Cardiac muscle cell (in vitro differentiated cells and primary cell): ENCODE data around the gene SLC35E1. TPM values are rescaled to one million over a fixed set of nuclear protein-coding genes. Genes with fewer than 3 reads are reported as not detected.

Source experiments
- DNase-seq, 2 donors: peaks; one replicate each; pipeline versions ENCODE4 v3.0.0 to v3.0.0-alpha.2; 2010 to 2017; ENCODE audit warnings: low read depth in 1 of 2, low spot score in 1 of 2
- H3K27ac ChIP-seq: fragments of 200-600 bp; sonication (generic); 2 replicates; pipeline ENCODE4 v1.5.1; 2016
- H3K27me3 ChIP-seq: fragments of 200-600 bp; sonication (generic); 2 replicates; pipeline ENCODE4 v1.6.0; 2016; ENCODE audit warnings: control low read depth
- H3K36me3 ChIP-seq: fragments of 200-600 bp; sonication (generic); 2 replicates; pipeline ENCODE4 v1.5.1; 2016; ENCODE audit warnings: control low read depth
- H3K4me1 ChIP-seq: fragments of 200-600 bp; sonication (generic); 2 replicates; pipeline ENCODE4 v1.8.1; 2017; ENCODE audit warnings: low read depth, mild to moderate bottlenecking, mixed run types
- H3K4me3 ChIP-seq: fragments of 200-600 bp; sonication (generic); 2 replicates; pipeline ENCODE4 v1.5.1; 2016; ENCODE audit warnings: mild to moderate bottlenecking
- H3K9me3 ChIP-seq: fragments of 200-600 bp; sonication (generic); 2 replicates; pipeline ENCODE4 v1.5.1; 2017; ENCODE audit warnings: low read depth, mild to moderate bottlenecking, control low read depth
- CTCF ChIP-seq: IDR thresholded peaks from 2 replicates; pipeline ENCODE4 v1.5.1; 2012; ENCODE audit warnings: low read depth, mild to moderate bottlenecking, low read length
- polyA plus RNA-seq: library from polyadenylated mRNA; unstranded; fragments of >200 nt; fragmentation: Nextera tagmentation; extraction: Ambion mirVana; gene quantifications from 2 replicates; pipeline ENCODE4 v1.2.1, GENCODE V29; 2016
- total RNA-seq: library from RNA; depleted of rRNA; stranded (reverse); fragments of >200 nt; gene quantifications from 2 replicates; pipeline ENCODE4 v1.2.3, GENCODE V29; 2016

Gene SLC35E1
- total and polyA plus RNA-seq, 2 experiments from 2014 or later, result 22.5 to 29.7 TPM

GRCh38 chr19:16581145-16581970 lies 9.1 kb upstream of the SLC35E1 start:
- DNase-seq, result no peak
- Histone ChIP-seq H3K4me1 (peaks cover 36% of the 10 kb centered on the region), H3K9me3 (no peaks in the 10 kb centered on the region), H3K27ac (peak overlapping the region; percentile 39), H3K36me3 (peaks cover 6% of the 10 kb centered on the region), H3K4me3 (no peak overlapping the region), H3K27me3 (no peaks in the 10 kb centered on the region)
- no peak for TF ChIP-seq CTCF

- Histone ChIP-seq H3K27me3 (no peaks in the 10 kb centered on the region), H3K4me3 (no peak overlapping the region), H3K36me3 (peaks cover 8% of the 10 kb centered on the region), H3K27ac (no peak overlapping the region), H3K4me1 (peaks cover 18% of the 10 kb centered on the region), H3K9me3 (no peaks in the 10 kb centered on the region)
- TF ChIP-seq CTCF, result no peak
- DNase-seq, result no peak
Measured at GRCh38 chr19:16579381-16579780, 7.2 kb upstream of the SLC35E1 start.

- Histone ChIP-seq H3K27me3 (no peaks in the 10 kb centered on the region), H3K27ac (peak overlapping the region; percentile 43), H3K36me3 (peaks cover 8% of the 10 kb centered on the region), H3K4me1 (peaks cover 7% of the 10 kb centered on the region), H3K4me3 (no peak overlapping the region), H3K9me3 (no peaks in the 10 kb centered on the region)
- DNase-seq, result no peak
- no peak for TF ChIP-seq CTCF
Measured at GRCh38 chr19:16577531-16577985, 5.3 kb upstream of the SLC35E1 start.

- H3K4me1 ChIP-seq, result peaks cover 6% of the 10 kb centered on the region
- TF ChIP-seq CTCF, result no peak
Measured at GRCh38 chr19:16576690-16577530, 4.7 kb upstream of the SLC35E1 start.

GRCh38 chr19:16575861-16576689 lies 3.9 kb upstream of the SLC35E1 start:
- no peaks in the 10 kb centered on the region for H3K27me3 ChIP-seq
- peaks cover 6% of the 10 kb centered on the region for H3K4me1 ChIP-seq
- DNase-seq, result no peak
- H3K9me3 ChIP-seq, result no peaks in the 10 kb centered on the region
- no peak overlapping the region for H3K4me3 ChIP-seq
- TF ChIP-seq CTCF, result no peak
- no peak overlapping the region for H3K27ac ChIP-seq
- H3K36me3 ChIP-seq, result peaks cover 8% of the 10 kb centered on the region

More at GRCh38 chr19:16576690-16577530, 4.7 kb upstream of the SLC35E1 start:
- Histone ChIP-seq H3K9me3 (no peaks in the 10 kb centered on the region), H3K27ac (no peak overlapping the region), H3K27me3 (no peaks in the 10 kb centered on the region), H3K4me3 (no peak overlapping the region), H3K36me3 (peaks cover 8% of the 10 kb centered on the region)
- DNase-seq, result no peak
